Breast epithelium (tissue), 3 donors: ENCODE results near the gene SLC6A12.

Experiments used
- POLR2A ChIP-seq: fragments of 450-650 bp; IDR thresholded peaks from one replicate; pipeline ENCODE4 v1.6.1; 2016; ENCODE audit warnings: antibody characterized with exemption, mild to moderate bottlenecking, moderate library complexity
- POLR2AphosphoS5 ChIP-seq, 3 donors: sonication (generic); formaldehyde crosslinking; IDR thresholded peaks; one replicate each; pipeline ENCODE4 v1.6.1; 2017; ENCODE audit warnings: antibody characterized with exemption in 3 of 3

DNA sequence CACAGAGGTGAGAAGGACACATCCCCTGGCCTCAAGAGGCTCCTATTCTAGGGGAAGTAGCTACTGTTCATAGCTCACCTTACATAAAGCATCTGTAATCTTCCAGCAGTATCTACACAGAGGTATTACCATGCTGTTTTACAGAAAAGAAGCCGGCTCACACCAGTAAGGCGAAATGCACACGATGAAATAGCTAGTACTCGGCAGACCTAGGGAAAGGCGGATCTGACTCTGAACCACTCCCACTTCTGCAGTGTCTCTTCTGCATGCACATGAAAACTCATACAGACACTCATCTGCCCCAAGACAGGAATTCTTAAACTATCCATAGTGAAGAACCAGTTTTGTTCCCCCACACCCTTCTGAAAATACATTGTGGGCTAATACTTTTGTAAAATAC lies 73.8 kb downstream of the SLC6A12 start:
- TF ChIP-seq POLR2A (no peak), POLR2AphosphoS5 (IDR thresholded peaks at IDR 0.05) (no peak)
